BLaER1 (cell line): ENCODE data around the gene PNLIPRP2.

Experiments used
- H3K27ac ChIP-seq: shearing (Covaris generic); formaldehyde crosslinking; 2 replicates; pipeline ENCODE4 v1.8.1; 2022
- H3K27me3 ChIP-seq: shearing (Covaris generic); formaldehyde crosslinking; 2 replicates; pipeline ENCODE4 v1.8.1; 2022
- H3K36me3 ChIP-seq: shearing (Covaris generic); formaldehyde crosslinking; 2 replicates; pipeline ENCODE4 v1.8.1; 2022
- H3K4me1 ChIP-seq: shearing (Covaris generic); formaldehyde crosslinking; 2 replicates; pipeline ENCODE4 v1.8.1; 2022
- H3K4me2 ChIP-seq: shearing (Covaris generic); formaldehyde crosslinking; 2 replicates; pipeline ENCODE4 v1.8.1; 2022
- H3K4me3 ChIP-seq: shearing (Covaris generic); formaldehyde crosslinking; 2 replicates; pipeline ENCODE4 v1.8.1; 2022
- H3K9ac ChIP-seq: shearing (Covaris generic); formaldehyde crosslinking; 2 replicates; pipeline ENCODE4 v1.8.1; 2022
- H3K9me3 ChIP-seq: shearing (Covaris generic); formaldehyde crosslinking; 2 replicates; pipeline ENCODE4 v1.8.1; 2022
- H4K20me1 ChIP-seq: shearing (Covaris generic); formaldehyde crosslinking; 2 replicates; pipeline ENCODE4 v1.8.1; 2022
- Cebpa-rat ChIP-seq: shearing (Covaris generic); IDR thresholded peaks from 2 replicates; pipeline ENCODE4 v1.8.1; 2022

Gene PNLIPRP2

DNA sequence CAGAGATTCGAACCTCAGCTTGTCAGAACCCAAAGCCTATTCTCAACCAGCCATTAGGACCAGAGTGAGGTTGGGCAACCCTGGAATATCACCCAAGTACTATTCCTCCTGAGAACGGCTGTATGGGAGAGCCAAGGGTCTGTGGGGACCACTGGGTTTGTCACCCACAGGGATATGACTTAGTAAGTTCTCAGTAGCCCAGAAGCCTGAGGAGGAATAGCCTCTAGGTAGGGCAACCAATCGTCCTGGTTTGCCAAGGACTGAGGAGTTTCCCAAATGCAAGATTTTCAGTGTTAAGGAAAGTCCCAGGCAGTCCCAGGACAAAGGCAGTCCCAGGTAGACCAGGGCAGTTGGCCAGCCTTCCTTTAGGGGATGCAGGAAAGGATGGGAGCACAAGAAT is 46.7 kb downstream of the PNLIPRP2 start:
- TF ChIP-seq Cebpa-rat: no peak
- Histone ChIP-seq H3K27me3 (no peaks in the 10 kb centered on the region), H3K4me3 (no peak overlapping the region), H3K27ac (no peak overlapping the region), H3K36me3 (no peaks in the 10 kb centered on the region), H3K4me2 (no peak overlapping the region), H3K4me1 (no peaks in the 10 kb centered on the region), H3K9me3 (no peaks in the 10 kb centered on the region), H4K20me1 (no peaks in the 10 kb centered on the region), H3K9ac (no peak overlapping the region)

DNA sequence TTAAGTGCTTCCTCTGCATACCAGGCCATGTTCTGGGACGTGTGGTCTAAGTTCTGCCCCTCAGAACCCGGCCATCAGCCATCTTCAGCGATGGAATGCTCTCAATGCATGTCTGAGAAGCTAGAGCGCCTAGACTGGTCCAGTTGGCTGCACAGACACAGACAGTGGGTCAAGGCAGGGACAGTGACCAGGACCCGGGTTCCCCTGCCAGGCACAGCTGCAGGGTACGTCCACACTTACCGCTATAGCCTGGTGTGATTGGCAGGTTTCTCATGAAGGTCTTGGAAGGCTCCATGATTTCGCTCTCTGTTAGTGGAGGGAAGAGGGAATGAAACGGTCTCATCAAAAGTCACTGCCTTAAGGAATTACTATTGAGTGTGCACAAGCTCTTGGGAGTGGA is 47.3 kb downstream of the PNLIPRP2 start:
- Histone ChIP-seq H3K4me1 (no peaks in the 10 kb centered on the region), H3K36me3 (no peaks in the 10 kb centered on the region), H4K20me1 (no peaks in the 10 kb centered on the region), H3K27me3 (no peaks in the 10 kb centered on the region), H3K27ac (no peak overlapping the region), H3K4me3 (no peak overlapping the region), H3K9me3 (no peaks in the 10 kb centered on the region), H3K4me2 (no peak overlapping the region), H3K9ac (no peak overlapping the region)
- TF ChIP-seq Cebpa-rat: no peak

- Histone ChIP-seq H3K4me1 (no peaks in the 10 kb centered on the region), H4K20me1 (no peaks in the 10 kb centered on the region), H3K9me3 (no peaks in the 10 kb centered on the region), H3K4me3 (no peak overlapping the region), H3K27ac (no peak overlapping the region), H3K9ac (no peak overlapping the region), H3K36me3 (no peaks in the 10 kb centered on the region), H3K27me3 (no peaks in the 10 kb centered on the region), H3K4me2 (no peak overlapping the region)
- TF ChIP-seq Cebpa-rat: no peak
Observed at GRCh38 chr10:116668446-116668845, 47.7 kb downstream of the PNLIPRP2 start.

DNA sequence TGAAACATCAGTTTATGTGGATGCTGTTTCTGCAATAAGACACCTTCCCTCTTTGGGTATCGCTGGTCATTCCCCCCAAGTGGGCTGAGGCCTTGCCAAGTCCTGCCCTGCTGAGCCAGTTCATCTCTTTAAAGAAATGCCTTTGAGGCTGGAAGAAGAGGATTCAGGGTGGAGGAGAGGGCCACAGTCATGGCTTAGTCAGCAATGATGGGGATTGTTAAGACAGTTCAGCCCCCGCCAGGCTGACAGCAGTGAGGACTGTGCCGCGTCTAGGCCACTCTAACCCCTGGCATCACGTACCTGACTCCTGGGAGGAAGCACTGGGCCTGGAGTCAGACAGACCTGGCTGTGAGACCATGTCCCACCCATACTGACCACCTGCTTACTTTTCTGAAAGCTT is 48.3 kb downstream of the PNLIPRP2 start:
- Histone ChIP-seq H3K27ac (no peak overlapping the region), H4K20me1 (no peaks in the 10 kb centered on the region), H3K4me3 (no peak overlapping the region), H3K27me3 (no peaks in the 10 kb centered on the region), H3K9me3 (no peaks in the 10 kb centered on the region), H3K36me3 (no peaks in the 10 kb centered on the region), H3K9ac (no peak overlapping the region), H3K4me2 (no peak overlapping the region), H3K4me1 (no peaks in the 10 kb centered on the region)
- TF ChIP-seq Cebpa-rat: no peak

DNA sequence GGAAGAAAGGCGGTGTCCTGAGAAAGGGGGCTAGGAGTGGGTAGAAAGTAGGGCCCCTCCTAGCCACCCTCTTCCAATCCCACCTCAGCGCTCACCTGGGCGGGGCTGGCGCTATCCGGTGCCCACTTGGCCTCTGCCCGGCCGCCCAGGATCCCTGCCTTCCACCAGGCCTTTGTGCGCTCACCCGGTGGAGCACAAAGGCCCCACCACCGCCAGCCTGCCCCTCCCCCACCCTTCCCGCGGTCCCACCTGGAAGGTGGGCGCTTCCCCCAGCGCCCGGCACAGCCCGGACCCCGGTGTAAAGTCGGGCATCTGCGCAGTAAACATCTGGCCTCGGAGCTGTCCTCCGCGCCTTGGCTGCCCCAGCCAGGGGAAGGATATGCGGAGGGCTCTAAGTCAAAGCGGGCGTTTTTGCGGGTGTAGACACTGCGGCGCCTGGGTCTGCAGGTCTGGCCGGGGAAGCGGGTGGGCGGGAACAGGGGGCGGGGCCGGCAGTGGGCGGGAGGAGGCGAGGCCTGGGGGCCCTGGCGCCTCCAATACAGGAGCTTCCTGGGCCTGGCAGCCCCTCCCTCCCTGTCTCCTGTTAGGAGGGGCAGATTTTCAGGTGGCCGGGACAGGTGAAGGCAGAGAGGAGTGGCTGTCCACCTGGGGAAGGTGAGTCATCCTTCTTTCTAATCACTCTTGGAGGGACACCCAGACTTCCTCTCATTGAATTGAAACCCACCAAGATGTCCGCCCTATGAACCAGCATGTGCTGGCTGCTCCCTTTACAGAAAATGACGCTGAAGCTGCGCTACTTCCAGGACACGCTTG is 49.3 kb downstream of the PNLIPRP2 start:
- Histone ChIP-seq H3K27me3 (no peaks in the 10 kb centered on the region), H3K9me3 (no peaks in the 10 kb centered on the region), H3K4me1 (no peaks in the 10 kb centered on the region), H3K27ac (no peak overlapping the region), H3K9ac (no peak overlapping the region), H3K4me3 (no peak overlapping the region), H3K36me3 (no peaks in the 10 kb centered on the region), H4K20me1 (no peaks in the 10 kb centered on the region), H3K4me2 (no peak overlapping the region)
- no peak for TF ChIP-seq Cebpa-rat

- no peak overlapping the region for H3K27ac ChIP-seq
- H3K27me3 ChIP-seq: no peaks in the 10 kb centered on the region
- H3K4me1 ChIP-seq: no peaks in the 10 kb centered on the region
- H4K20me1 ChIP-seq: no peaks in the 10 kb centered on the region
- no peak overlapping the region for H3K4me3 ChIP-seq
- H3K4me2 ChIP-seq: no peak overlapping the region
- no peaks in the 10 kb centered on the region for H3K36me3 ChIP-seq
- H3K9me3 ChIP-seq: no peaks in the 10 kb centered on the region
- no peak for TF ChIP-seq Cebpa-rat
- no peak overlapping the region for H3K9ac ChIP-seq
Observed at GRCh38 chr10:116670706-116671105, 50.0 kb downstream of the PNLIPRP2 start.

GRCh38 chr10:116671274-116671926 is 50.6 kb downstream of the PNLIPRP2 start:
- H3K4me3 ChIP-seq: no peak overlapping the region
- no peaks in the 10 kb centered on the region for H3K27me3 ChIP-seq
- no peaks in the 10 kb centered on the region for H4K20me1 ChIP-seq
- no peaks in the 10 kb centered on the region for H3K36me3 ChIP-seq
- no peak overlapping the region for H3K9ac ChIP-seq
- H3K4me2 ChIP-seq: no peak overlapping the region
- TF ChIP-seq Cebpa-rat: no peak
- H3K27ac ChIP-seq: no peak overlapping the region
- no peaks in the 10 kb centered on the region for H3K4me1 ChIP-seq
- H3K9me3 ChIP-seq: no peaks in the 10 kb centered on the region

GRCh38 chr10:116672891-116673290 is 52.1 kb downstream of the PNLIPRP2 start:
- Histone ChIP-seq H4K20me1 (no peaks in the 10 kb centered on the region), H3K9ac (no peak overlapping the region), H3K27me3 (no peaks in the 10 kb centered on the region), H3K4me3 (no peak overlapping the region), H3K4me1 (no peaks in the 10 kb centered on the region), H3K27ac (no peak overlapping the region), H3K9me3 (no peaks in the 10 kb centered on the region), H3K4me2 (no peak overlapping the region), H3K36me3 (no peaks in the 10 kb centered on the region)
- TF ChIP-seq Cebpa-rat: no peak

DNA sequence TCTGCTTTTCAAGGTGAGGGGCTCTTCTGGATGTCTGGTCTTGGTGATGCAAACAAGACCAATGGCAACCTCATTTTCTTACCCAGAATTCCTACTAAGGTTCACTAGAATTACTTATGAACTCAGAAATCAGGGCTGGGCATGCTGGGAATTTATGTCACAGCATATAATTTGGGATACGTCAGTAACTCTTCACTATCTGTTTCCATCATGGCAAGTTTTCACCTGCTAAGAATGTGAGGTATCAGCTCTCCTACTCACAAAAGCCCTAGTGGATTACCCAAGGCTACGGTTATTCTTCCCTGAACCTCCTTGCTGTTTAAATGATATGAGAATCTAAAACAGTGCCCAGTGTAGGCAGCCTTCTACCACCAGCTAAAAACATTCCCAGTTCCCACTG is 53.1 kb downstream of the PNLIPRP2 start:
- no peaks in the 10 kb centered on the region for H3K27me3 ChIP-seq
- no peaks in the 10 kb centered on the region for H3K4me1 ChIP-seq
- H3K9ac ChIP-seq: no peak overlapping the region
- no peak overlapping the region for H3K4me2 ChIP-seq
- no peaks in the 10 kb centered on the region for H3K36me3 ChIP-seq
- H3K9me3 ChIP-seq: no peaks in the 10 kb centered on the region
- no peak for TF ChIP-seq Cebpa-rat
- H4K20me1 ChIP-seq: no peaks in the 10 kb centered on the region
- H3K27ac ChIP-seq: no peak overlapping the region
- H3K4me3 ChIP-seq: no peak overlapping the region

DNA sequence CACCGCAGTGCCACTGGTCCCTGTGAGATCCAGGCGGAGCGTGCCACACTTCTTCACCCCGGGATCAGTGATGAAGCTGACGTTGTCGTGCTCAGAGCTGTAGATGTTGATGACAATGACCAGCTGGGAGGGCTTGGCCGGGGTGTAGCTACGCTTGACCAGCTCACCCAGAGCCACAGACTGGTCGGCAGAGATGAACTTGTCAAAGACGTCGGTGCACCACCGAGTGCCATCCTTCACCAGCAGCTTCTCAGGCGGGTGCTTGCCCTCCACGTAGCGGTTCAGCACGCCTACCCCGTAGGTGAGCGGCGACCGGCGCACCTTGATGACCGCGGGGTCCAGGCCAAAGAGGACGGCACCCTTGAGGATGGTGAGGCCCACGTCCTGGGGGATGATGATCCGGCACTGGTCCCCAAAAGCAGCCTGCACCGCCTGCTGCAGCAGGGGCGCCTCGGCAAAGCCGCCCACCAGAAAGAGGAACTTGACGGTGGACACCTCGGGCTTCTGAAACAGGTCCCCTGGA is 54.2 kb downstream of the PNLIPRP2 start:
- no peak for TF ChIP-seq Cebpa-rat
- no peaks in the 10 kb centered on the region for H3K36me3 ChIP-seq
- H3K9ac ChIP-seq: no peak overlapping the region
- H3K4me2 ChIP-seq: no peak overlapping the region
- no peak overlapping the region for H3K4me3 ChIP-seq
- no peak overlapping the region for H3K27ac ChIP-seq
- no peaks in the 10 kb centered on the region for H3K27me3 ChIP-seq
- H3K4me1 ChIP-seq: no peaks in the 10 kb centered on the region
- H3K9me3 ChIP-seq: no peaks in the 10 kb centered on the region
- no peaks in the 10 kb centered on the region for H4K20me1 ChIP-seq
